HG02759 (cell line): ENCODE measurements around the gene IPP.
"Not testable (repeated sequence)": the region's sequence is repeated elsewhere in the genome, so short reads cannot be mapped to it uniquely, and the experiment has no call there.

Experiments
- ATAC-seq: cut with Tn5 transposase; IDR thresholded peaks from one replicate; pipeline ENCODE4 v1.9.1; 2021; ENCODE audit warnings: mild to moderate bottlenecking, moderate library complexity; ENCODE audit not compliant: unreplicated experiment

Gene IPP

GRCh38 chr1:45685308-45686014 lies 65.0 kb downstream of the IPP start:
- no peak for ATAC-seq

- no peak for ATAC-seq
Observed at GRCh38 chr1:45684402-45684801, 66.1 kb downstream of the IPP start.

- ATAC-seq = no peak
Observed at GRCh38 chr1:45682942-45683341, 67.5 kb downstream of the IPP start.

- no peak for ATAC-seq
Observed at GRCh38 chr1:45679123-45679522, 71.3 kb downstream of the IPP start.

- no peak for ATAC-seq
Observed at GRCh38 chr1:45678489-45678888, 72.0 kb downstream of the IPP start.

GRCh38 chr1:45677751-45678245 lies 72.7 kb downstream of the IPP start:
- ATAC-seq = no peak

GRCh38 chr1:45676553-45676952 lies 73.9 kb downstream of the IPP start:
- ATAC-seq = not testable (repeated sequence)

- no peak for ATAC-seq
Observed at GRCh38 chr1:45674478-45674877, 76.0 kb downstream of the IPP start.

- no peak for ATAC-seq
Observed at GRCh38 chr1:45673956-45674355, 76.5 kb downstream of the IPP start.

- ATAC-seq = no peak
Observed at GRCh38 chr1:45669859-45670655, 80.4 kb downstream of the IPP start.

GRCh38 chr1:45669379-45669778 lies 81.1 kb downstream of the IPP start:
- ATAC-seq = no peak

- ATAC-seq = no peak
Observed at GRCh38 chr1:45668526-45668925, 81.9 kb downstream of the IPP start.

GRCh38 chr1:45667321-45668111 lies 82.9 kb downstream of the IPP start:
- ATAC-seq = no peak

GRCh38 chr1:45666836-45667235 lies 83.6 kb downstream of the IPP start:
- no peak for ATAC-seq

GRCh38 chr1:45660336-45660735 lies 90.1 kb downstream of the IPP start:
- ATAC-seq = no peak

GRCh38 chr1:45659222-45659621 lies 91.2 kb downstream of the IPP start:
- ATAC-seq = no peak

- ATAC-seq = no peak
Observed at GRCh38 chr1:45658171-45658570, 92.3 kb downstream of the IPP start.

- no peak for ATAC-seq
Observed at GRCh38 chr1:45656573-45657226, 93.8 kb downstream of the IPP start.

GRCh38 chr1:45654540-45655280 lies 95.7 kb downstream of the IPP start:
- no peak for ATAC-seq
